Hepatocyte (in vitro differentiated cells): ENCODE measurements around the gene SHROOM2. TPM values are rescaled to one million over a fixed set of nuclear protein-coding genes. Genes with fewer than 3 reads are reported as not detected.

Experiments used
- DNase-seq: peaks from one replicate; pipeline ENCODE4 v3.0.0-alpha.2; 2016; ENCODE audit warnings: low spot score
- H2AFZ ChIP-seq: fragments of 200-600 bp; sonication (generic); 2 replicates; pipeline ENCODE4 v1.6.0; 2016; ENCODE audit warnings: antibody characterized with exemption, mild to moderate bottlenecking
- H3K27ac ChIP-seq: fragments of 200-600 bp; sonication (generic); 2 replicates; pipeline ENCODE4 v1.5.1; 2016; ENCODE audit warnings: mild to moderate bottlenecking
- H3K27me3 ChIP-seq: fragments of 200-600 bp; sonication (generic); 2 replicates; pipeline ENCODE4 v1.6.1; 2016
- H3K36me3 ChIP-seq: fragments of 200-600 bp; sonication (generic); replicated peaks from 2 replicates; pipeline ENCODE4 v1.5.1; 2016; ENCODE audit warnings: low read depth; ENCODE audit not compliant: insufficient read depth
- H3K4me1 ChIP-seq: fragments of 200-600 bp; sonication (generic); 2 replicates; pipeline ENCODE4 v1.5.1; 2016; ENCODE audit warnings: mild to moderate bottlenecking, moderate library complexity; ENCODE audit not compliant: insufficient read depth
- H3K4me2 ChIP-seq: fragments of 200-600 bp; sonication (generic); 2 replicates; pipeline ENCODE4 v1.6.0; 2016
- H3K4me3 ChIP-seq: fragments of 200-600 bp; sonication (generic); 2 replicates; pipeline ENCODE4 v1.5.1; 2016; ENCODE audit warnings: mild to moderate bottlenecking
- H3K79me2 ChIP-seq: fragments of 200-600 bp; sonication (generic); 2 replicates; pipeline ENCODE4 v1.6.0; 2017; ENCODE audit warnings: mild to moderate bottlenecking
- H3K9me2 ChIP-seq: fragments of 200-600 bp; sonication (generic); replicated peaks from 2 replicates; pipeline ENCODE4 v1.6.0; 2017; ENCODE audit warnings: mild to moderate bottlenecking; ENCODE audit not compliant: insufficient read depth
- H3K9me3 ChIP-seq: fragments of 200-600 bp; sonication (generic); 2 replicates; pipeline ENCODE4 v1.5.1; 2016; ENCODE audit warnings: low read depth, mild to moderate bottlenecking
- H4K20me1 ChIP-seq: fragments of 200-600 bp; sonication (generic); 2 replicates; pipeline ENCODE4 v1.6.0; 2016; ENCODE audit warnings: mild to moderate bottlenecking; ENCODE audit not compliant: insufficient read depth, poor library complexity, severe bottlenecking
- CTCF ChIP-seq: fragments of 200-600 bp; sonication (generic); IDR thresholded peaks from 2 replicates; pipeline ENCODE4 v1.5.1; 2016; ENCODE audit warnings: antibody characterized with exemption, mild to moderate bottlenecking; ENCODE audit not compliant: poor library complexity
- EZH2 ChIP-seq: fragments of 200-600 bp; sonication (generic); IDR thresholded peaks from 2 replicates; pipeline ENCODE4 v1.6.1; 2016; ENCODE audit warnings: antibody characterized with exemption, mild to moderate bottlenecking, borderline replicate concordance
- EZH2phosphoT487 ChIP-seq: fragments of 200-600 bp; sonication (generic); IDR thresholded peaks from one replicate; pipeline ENCODE4 v1.6.1; 2018; ENCODE audit warnings: antibody characterized with exemption, mild to moderate bottlenecking, low read depth, moderate library complexity; ENCODE audit not compliant: unreplicated experiment, severe bottlenecking
- WGBS: methylation state at CpG from one replicate; pipeline ENCODE4 v1.1.6; 2016; ENCODE audit warnings: low lambda C conversion rate; ENCODE audit errors: missing lambda C conversion rate; 5-methylcytosine and 5-hydroxymethylcytosine counted together
- polyA plus RNA-seq: library from polyadenylated mRNA; unstranded; fragments of >200 nt; fragmentation: Nextera tagmentation; extraction: Ambion mirVana; gene quantifications from 2 replicates; pipeline ENCODE4 v1.2.1, GENCODE V29; 2016
- total RNA-seq: library from RNA; depleted of rRNA; stranded (reverse); fragments of >200 nt; gene quantifications from 2 replicates; pipeline ENCODE4 v1.2.3, GENCODE V29; 2014

Gene SHROOM2
- total and polyA plus RNA-seq, 2 experiments from 2014 or later = 6.9 to 8.5 TPM

DNA sequence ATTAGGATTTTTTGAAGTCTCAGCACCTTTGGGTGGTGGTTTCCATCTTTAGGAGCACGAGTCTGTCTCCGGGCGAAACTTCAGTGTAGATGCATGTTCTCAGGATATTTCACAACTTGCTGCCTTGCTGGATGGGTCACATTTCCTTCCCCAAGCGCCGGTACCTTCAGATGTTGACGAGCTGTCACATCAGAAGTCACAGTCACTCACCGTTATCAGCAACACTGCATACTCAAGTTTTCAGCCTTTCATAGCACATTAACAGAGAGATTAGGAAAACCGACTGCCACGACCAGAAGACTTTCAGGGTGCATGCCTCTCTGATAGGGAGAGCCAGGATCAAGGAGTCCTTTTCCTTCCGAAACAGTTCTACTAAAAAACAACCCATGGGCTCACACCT, 77.8 kb downstream of the SHROOM2 start:
- H3K27ac ChIP-seq = peak overlapping the region; percentile 47
- H3K4me1 ChIP-seq = no peaks in the 10 kb centered on the region
- peak; percentile 43 for DNase-seq
- no peaks in the 10 kb centered on the region for H4K20me1 ChIP-seq
- no peaks in the 10 kb centered on the region for H3K9me3 ChIP-seq
- WGBS = 61% methylated on average over 10 of the region's 10 CpGs
- H3K79me2 ChIP-seq = no peaks in the 10 kb centered on the region
- no peaks in the 10 kb centered on the region for H3K36me3 ChIP-seq
- no peak overlapping the region for H3K4me3 ChIP-seq
- no peak overlapping the region for H3K4me2 ChIP-seq
- H3K9me2 ChIP-seq = no peaks in the 10 kb centered on the region
- no peaks in the 10 kb centered on the region for H3K27me3 ChIP-seq
- H2AFZ ChIP-seq = no peak overlapping the region
- no peak for TF ChIP-seq EZH2
- TF ChIP-seq EZH2phosphoT487 = no peak
- no peak for TF ChIP-seq CTCF

DNA sequence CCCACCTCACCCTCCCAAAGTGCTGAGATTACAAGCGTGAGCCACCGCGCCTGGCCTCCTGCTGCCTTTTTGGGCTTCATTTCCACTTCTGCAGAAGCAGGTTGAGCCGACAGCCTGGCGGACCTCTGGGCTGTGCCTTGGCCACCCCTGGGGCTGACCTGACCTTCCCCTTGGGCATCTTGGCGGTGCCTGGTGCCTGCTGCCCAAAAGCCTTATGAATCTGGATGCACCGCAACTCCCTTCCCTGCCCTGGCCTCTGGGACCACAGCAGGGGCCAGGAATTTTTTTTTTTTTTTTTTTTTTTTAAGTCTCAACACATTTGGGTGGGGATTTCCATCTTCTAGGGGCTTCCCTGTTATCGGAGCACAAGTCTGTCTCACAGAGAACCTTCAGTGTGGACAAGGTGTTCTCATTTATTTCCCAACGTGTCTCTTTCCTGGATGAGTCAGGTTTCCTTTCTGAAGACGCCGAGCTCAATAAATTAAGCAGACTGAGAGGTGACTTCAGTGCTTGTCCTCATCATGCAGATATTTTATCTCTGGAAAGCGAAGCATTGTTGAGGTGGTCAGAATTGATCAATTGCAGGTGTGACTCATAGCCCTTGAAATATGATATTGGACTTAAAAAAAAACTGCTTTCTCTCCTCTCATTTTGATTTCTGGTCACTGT, 79.7 kb downstream of the SHROOM2 start:
- H3K9me3 ChIP-seq = no peaks in the 10 kb centered on the region

DNA sequence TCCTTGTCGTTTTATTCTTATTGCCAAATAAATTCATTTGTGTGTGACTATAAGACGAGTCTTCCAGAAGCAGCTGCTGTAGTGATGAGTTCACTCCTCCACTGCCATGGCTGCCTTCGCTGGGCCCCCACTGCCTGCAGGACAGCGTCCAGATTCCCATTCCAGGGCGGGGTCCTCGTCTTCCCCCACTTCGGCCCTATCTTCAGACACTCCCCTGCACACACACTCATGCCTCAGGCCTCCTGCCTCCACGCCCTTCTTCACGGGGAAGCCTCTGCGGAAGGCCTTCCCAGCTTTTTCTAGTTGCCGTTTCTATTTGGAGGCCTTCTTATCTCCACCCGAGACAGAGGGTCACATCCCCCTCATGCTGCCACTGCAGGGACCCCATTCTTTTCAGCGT, 80.4 kb downstream of the SHROOM2 start:
- Histone ChIP-seq H3K79me2 (peaks cover 3% of the 10 kb centered on the region), H3K27me3 (no peaks in the 10 kb centered on the region), H3K36me3 (no peaks in the 10 kb centered on the region), H3K4me2 (no peak overlapping the region), H3K9me2 (no peaks in the 10 kb centered on the region), H3K27ac (peak overlapping the region; percentile 78), H2AFZ (no peak overlapping the region), H3K4me3 (no peak overlapping the region), H3K9me3 (no peaks in the 10 kb centered on the region), H4K20me1 (no peaks in the 10 kb centered on the region), H3K4me1 (no peaks in the 10 kb centered on the region)
- WGBS = 60% methylated on average over 13 of the region's 13 CpGs
- no peak for DNase-seq
- TF ChIP-seq EZH2 = no peak

More for the DNA sequence above, 79.7 kb downstream of the SHROOM2 start:
- Histone ChIP-seq H3K36me3 (no peaks in the 10 kb centered on the region), H4K20me1 (no peaks in the 10 kb centered on the region), H3K4me2 (no peak overlapping the region), H2AFZ (no peak overlapping the region), H3K27ac (peak overlapping the region; percentile 78), H3K79me2 (peaks cover 3% of the 10 kb centered on the region), H3K4me3 (no peak overlapping the region), H3K9me2 (no peaks in the 10 kb centered on the region), H3K4me1 (no peaks in the 10 kb centered on the region), H3K27me3 (no peaks in the 10 kb centered on the region)
- no peak for TF ChIP-seq CTCF
- no peak for DNase-seq
- WGBS = 80% methylated on average over 12 of the region's 12 CpGs

GRCh38 chrX:9867226-9867625, 81.0 kb downstream of the SHROOM2 start:
- H3K27ac ChIP-seq = peak overlapping the region; percentile 78

More at GRCh38 chrX:9867226-9867625, 81.0 kb downstream of the SHROOM2 start:
- H3K9me2 ChIP-seq = no peaks in the 10 kb centered on the region
- DNase-seq = no peak
- 84% methylated on average over 9 of the region's 9 CpGs for WGBS
- no peak for TF ChIP-seq EZH2phosphoT487
- TF ChIP-seq EZH2 = no peak
- TF ChIP-seq CTCF = no peak
- H3K36me3 ChIP-seq = no peaks in the 10 kb centered on the region
- no peak overlapping the region for H2AFZ ChIP-seq
- no peaks in the 10 kb centered on the region for H3K9me3 ChIP-seq
- H3K27me3 ChIP-seq = no peaks in the 10 kb centered on the region
- H3K79me2 ChIP-seq = peaks cover 3% of the 10 kb centered on the region
- H3K4me2 ChIP-seq = no peak overlapping the region
- H4K20me1 ChIP-seq = no peaks in the 10 kb centered on the region
- H3K4me3 ChIP-seq = no peak overlapping the region
- no peaks in the 10 kb centered on the region for H3K4me1 ChIP-seq
